ENCODE results near the gene ZNF428.

The ZNF428 gene

GRCh38 chr19:43616954-43617353 is 2.5 kb downstream of the ZNF428 start:
- no peak for DNase-seq

- DNase-seq = no peak
These were observed 3.1 kb downstream of the ZNF428 start for GRCh38 chr19:43616306-43616705.

GRCh38 chr19:43612374-43612773 is 7.1 kb downstream of the ZNF428 start:
- DNase-seq = no peak

- DNase-seq = no peak
These were observed 7.6 kb downstream of the ZNF428 start, which contains the start of gene SRRM5 for GRCh38 chr19:43611788-43612187. Gene SRRM5 (plus strand): TSS chr19:43612088. CDS start chr19:43612122, 34 bp downstream.

GRCh38 chr19:43610493-43610892 is 8.9 kb downstream of the ZNF428 start:
- DNase-seq = no peak

- no peak for DNase-seq
These were observed 9.6 kb downstream of the ZNF428 start for GRCh38 chr19:43609872-43610271.

- DNase-seq = no peak
These were observed 11.9 kb downstream of the ZNF428 start for GRCh38 chr19:43607238-43608205.

GRCh38 chr19:43606569-43607229 is 12.7 kb downstream of the ZNF428 start:
- DNase-seq = no peak

- no peak for DNase-seq
These were observed 13.4 kb downstream of the ZNF428 start for GRCh38 chr19:43605875-43606568.

- peak in 1 of 14 donors; percentile 74 for DNase-seq
These were observed 19.1 kb downstream of the ZNF428 start for GRCh38 chr19:43600326-43600725.

GRCh38 chr19:43599635-43600295 is 19.7 kb downstream of the ZNF428 start:
- peak in 1 of 14 donors; percentile 77 for DNase-seq

GRCh38 chr19:43598445-43599240 is 20.8 kb downstream of the ZNF428 start:
- no peak for DNase-seq

- no peak for DNase-seq
These were observed 21.6 kb downstream of the ZNF428 start for GRCh38 chr19:43597876-43598275.

GRCh38 chr19:43596842-43597461 is 22.5 kb downstream of the ZNF428 start:
- DNase-seq = no peak

GRCh38 chr19:43595999-43596841 is 23.2 kb downstream of the ZNF428 start, which contains the start of the genes IRGQ and ZNF576:
Gene IRGQ (minus strand): TSS chr19:43596134. CDS start chr19:43595338, 796 bp downstream.
Gene ZNF576 (plus strand): TSS chr19:43596595. CDS start chr19:43597109, 514 bp downstream.
- peak; percentile 97 to 100 (median 99) for DNase-seq

GRCh38 chr19:43595605-43595998 is 23.8 kb downstream of the ZNF428 start:
- no peak for DNase-seq

GRCh38 chr19:43594710-43595604 is 24.5 kb downstream of the ZNF428 start:
- DNase-seq = peak in 5 of 14 donors; percentile 18 to 44 (median 29)

- DNase-seq = no peak
These were observed 25.2 kb downstream of the ZNF428 start for GRCh38 chr19:43594081-43594697.
